ENCODE results near the gene VWC2. TPM values are rescaled to one million over a fixed set of nuclear protein-coding genes. Genes with fewer than 3 reads are reported as not detected.

The VWC2 gene
- total RNA-seq, result not detected in 2 replicates

DNA sequence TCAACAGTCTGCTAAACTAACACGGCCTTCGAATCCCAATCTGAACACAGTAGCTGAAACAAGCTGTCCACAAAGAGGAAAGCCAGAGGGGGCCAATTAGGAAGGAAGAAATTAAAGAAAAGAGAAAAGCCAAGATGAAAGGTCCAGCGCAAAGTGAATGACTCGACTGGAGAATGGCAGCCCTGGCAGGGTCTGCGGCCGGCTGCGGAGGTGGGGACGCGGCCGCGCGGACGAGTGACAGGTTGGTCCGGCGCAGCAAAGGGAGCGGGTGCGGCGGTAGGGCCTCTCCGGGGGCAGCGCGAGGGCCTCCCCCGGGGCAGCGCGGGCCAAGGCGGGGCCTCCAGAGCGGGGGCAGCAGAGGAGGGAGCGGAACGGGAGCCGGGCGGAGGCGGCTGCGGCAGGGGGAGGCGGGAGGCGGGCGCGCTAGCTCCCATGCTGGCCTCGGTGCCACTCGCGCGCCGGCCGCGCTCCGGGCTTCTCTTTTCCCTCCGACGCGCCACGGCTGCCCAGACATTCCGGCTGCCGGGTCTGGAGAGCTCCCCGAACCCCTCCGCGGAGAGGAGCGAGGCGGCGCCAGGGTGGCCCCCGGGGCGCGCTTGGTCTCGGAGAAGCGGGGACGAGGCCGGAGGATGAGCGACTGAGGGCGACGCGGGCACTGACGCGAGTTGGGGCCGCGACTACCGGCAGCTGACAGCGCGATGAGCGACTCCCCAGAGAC lies at the start of gene VWC2:
VWC2 (plus strand) TSS at position 421 of the 718 bp plus-strand sequence. CDS start 1,798 bp downstream, outside the sequence.

Data from placental epithelial cell (primary cell).